Measurements from ENCODE around the gene FAF2.
"Not testable (repeated sequence)": the region's sequence is repeated elsewhere in the genome, so short reads cannot be mapped to it uniquely, and the experiment has no call there.

Gene FAF2

DNA sequence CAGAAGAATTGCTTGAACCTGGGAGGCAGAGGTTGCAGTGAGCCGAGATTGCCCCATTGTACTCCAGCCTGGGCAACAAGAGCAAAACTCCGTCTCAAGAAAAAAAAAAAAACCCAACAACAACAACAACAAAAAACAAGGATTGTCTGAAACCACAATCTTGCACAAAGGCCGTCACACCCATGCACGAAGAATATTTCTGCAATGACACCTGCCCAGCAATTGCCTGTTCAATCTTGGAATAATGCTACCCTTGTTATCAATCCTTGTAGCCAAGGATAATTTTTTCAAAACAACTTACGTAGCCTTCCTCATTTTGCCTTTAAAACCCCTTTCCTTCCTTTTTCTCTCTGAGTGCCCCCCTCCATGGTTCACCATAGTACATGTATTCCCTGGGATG is 28.1 kb upstream of the FAF2 start:
- no peak for DNase-seq

DNA sequence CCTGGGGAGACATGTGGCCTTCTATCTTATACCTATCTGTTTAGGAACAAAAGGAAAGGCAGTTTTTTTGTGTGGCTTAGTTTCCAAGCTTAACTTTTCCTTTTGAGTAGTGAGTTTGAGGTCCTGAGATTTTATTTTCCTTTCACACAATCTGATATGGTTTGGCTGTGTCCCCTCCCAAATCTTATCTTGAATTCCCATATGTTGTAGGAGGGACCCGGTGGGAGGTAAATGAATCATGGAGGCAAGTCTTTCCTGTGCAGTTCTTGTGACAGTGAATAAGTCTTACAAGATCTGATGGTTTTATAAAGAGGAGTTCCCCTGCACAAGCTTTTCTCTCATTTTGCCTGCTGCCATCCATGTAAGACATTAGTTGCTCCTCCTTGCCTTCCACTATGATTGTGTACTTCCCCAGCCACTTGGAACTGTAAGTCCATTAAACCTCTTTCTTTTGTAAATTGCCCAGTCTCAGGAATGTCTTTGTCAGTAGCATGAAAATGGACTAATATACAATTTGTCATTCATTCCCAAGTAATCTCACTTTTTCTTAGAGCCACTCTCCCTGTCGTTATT is 27.1 kb upstream of the FAF2 start:
- no peak for DNase-seq

GRCh38 chr5:176424181-176424580 is 24.0 kb upstream of the FAF2 start:
- DNase-seq = no peak

DNA sequence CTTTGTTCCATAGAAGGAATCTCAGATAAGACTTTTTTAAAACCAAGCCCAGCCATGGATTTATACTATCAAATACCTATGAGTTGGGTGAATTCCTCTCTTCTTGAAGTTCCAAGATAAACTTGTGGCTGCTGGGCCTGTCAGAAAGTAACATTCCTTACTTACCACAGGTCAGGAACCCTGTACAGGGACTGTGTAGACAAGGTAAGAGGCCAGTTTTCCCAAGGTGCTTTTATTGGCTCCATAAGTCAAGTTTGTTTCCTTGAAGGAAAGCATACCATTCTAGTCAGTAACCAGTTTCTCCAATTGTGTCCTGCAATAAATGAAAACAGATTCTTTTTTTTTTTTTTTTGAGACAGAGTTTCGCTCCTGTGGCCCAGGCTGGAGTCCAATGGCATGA is 23.0 kb upstream of the FAF2 start:
- DNase-seq = no peak

DNA sequence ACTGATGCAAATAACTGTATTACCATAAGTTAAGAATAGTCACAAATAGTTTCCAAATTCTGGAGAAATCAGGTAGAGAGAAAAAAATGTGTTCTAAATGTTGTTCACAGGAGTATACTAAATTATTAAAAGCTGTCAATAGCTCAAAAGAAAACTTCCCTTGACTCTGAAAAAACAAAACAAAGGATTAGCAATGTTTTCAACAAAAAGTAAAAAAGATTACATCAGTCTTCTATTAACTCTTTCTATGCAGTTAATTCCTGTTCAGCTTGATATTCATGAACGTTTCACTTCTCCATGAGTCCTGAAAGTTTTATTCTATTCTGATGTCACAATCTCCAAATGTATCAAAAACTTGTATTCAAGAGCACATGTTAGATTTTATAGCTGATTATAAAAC is 22.4 kb upstream of the FAF2 start:
- DNase-seq = no peak

- no peak for DNase-seq
Measured at GRCh38 chr5:176426876-176427275, 21.3 kb upstream of the FAF2 start.

DNA sequence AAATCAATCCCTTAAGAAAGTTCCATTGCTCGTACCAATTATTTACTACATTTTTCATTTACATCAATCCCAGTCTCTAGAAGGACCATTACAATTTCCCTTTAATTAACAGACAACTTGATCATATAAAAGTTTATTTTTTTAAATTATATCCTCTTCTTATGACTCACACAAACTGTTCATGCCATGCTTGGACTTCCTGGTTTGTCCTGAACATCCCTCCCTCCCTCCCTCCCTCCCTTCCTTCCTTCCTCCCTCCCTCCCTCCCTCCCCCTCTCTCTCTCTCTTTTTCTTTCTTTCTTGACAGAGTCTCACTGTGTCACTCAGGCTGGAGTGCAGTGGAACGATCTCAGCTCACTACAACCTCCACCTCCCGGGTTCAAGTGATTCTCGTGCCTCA is 20.2 kb upstream of the FAF2 start:
- DNase-seq = peak; percentile 19

DNA sequence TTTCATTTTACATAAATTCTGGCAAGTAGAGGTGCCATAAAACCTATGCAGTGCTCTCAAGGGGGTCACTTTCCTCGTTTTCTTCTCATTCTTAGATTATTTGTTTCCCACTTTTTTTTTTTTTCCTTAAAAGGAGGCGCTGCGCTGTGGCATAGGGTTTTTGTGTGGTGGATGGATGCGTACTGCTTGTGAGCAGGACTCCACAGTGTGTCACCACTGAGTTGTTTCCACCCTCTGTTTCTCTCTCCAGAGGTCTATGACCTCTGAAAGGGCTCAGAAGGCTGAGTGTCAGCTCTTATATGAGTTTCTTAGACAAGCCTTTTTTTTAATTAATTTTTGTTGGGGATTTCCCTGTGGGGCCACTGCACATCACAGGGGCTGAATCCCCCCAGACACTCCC is 18.2 kb upstream of the FAF2 start:
- peak; percentile 35 for DNase-seq

- no peak for DNase-seq
Measured at GRCh38 chr5:176432707-176433106, 15.5 kb upstream of the FAF2 start.

GRCh38 chr5:176436656-176437055 is 11.5 kb upstream of the FAF2 start:
- peak; percentile 77 for DNase-seq

- DNase-seq = peak; percentile 84
Measured at GRCh38 chr5:176438959-176439757, 9.0 kb upstream of the FAF2 start.

GRCh38 chr5:176440927-176441706 is 7.1 kb upstream of the FAF2 start:
- no peak for DNase-seq

DNA sequence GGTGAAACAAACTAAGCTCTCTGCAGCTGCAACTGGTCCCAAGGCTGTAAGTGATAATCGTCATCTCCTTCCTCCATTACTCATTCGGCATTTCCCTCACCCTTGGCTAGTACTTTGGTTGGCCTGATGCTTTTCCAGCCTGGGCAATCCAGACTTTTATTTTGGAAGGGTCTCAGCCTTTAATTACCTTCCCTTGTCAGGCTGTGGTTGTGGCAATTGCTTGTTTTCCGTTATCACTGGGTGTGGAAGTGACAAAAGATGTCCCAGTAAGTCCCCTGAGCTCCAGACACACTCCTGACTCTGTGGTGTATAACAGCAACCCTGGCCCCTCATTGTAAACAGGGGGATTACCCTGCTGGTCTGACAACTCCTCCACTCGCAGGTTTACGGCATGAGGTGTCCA is 6.3 kb upstream of the FAF2 start:
- DNase-seq = peak; percentile 25

- not testable (repeated sequence) for DNase-seq
Measured at GRCh38 chr5:176442911-176443310, 5.3 kb upstream of the FAF2 start.

DNA sequence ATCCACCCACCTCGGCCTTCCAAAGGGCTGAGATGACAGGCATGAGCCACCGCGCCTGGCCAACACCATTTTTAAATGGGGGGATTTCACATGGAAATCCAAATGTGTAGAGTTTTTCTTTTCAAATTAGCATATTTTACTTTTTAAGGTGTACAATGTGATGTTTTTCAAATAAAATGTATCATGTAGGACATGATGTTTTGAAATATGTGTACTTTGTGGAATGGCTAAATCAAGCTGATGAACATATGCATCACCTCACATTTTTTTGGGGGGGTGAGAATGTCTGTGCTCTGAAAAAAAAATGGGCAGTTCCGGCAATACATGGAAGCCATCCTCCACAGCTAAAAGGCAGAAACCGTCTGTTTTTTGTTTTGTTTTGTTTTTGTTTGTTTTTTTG is 3.4 kb upstream of the FAF2 start:
- no peak for DNase-seq

DNA sequence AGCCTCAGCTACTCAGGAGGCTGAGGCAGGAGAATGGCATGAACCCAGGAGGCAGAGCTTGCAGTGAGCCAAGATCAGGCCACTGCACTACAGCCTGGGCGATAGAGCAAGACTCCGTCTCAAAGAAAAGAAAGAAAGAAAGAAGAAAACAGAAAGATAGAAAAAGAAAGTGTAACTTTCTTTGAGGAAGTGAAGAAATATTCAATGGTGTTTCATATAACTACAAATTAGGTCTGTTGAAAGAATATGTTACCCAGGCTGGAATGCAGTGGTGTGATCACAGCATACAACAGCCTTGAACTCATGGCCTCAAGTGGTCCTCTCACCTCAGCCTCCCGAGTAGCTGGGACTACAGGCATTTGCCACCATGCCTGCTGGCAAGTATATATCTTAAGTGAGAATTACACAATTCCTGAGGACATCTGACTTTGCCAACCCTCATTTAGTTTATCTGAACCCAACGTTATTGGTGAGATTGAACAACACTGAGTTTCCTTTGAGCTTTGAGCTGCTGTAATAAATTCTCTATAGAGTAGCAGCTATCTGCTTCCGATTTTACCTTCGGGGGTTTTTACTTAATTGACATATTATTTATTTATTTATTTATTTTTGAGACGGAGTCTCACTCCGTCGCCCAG is 2.0 kb upstream of the FAF2 start:
- DNase-seq = peak; percentile 42

GRCh38 chr5:176446884-176447590 is 1.1 kb upstream of the FAF2 start:
- DNase-seq = no peak

DNA sequence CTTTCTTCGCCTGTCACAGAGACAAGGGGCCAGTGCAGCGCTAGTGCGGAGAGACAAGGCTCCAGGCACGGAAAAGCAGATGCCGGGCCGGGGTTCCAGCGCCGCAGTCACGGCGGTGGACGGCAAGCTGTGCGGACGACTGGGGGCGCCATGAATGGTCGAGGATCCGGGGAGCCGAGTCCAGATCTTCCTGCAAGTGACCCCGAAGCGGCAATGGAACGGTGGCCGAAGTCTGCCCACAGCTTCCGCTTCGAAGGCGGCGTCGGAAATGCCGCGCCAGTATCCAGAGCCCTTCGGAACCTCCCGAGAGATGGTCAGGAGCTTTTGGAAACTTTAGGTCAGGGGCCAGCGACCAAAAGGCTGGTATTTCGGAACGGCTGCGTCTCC is 601 bp upstream of the FAF2 start:
- DNase-seq = no peak

- DNase-seq = no peak
Measured at GRCh38 chr5:176450077-176450476, 1.9 kb downstream of the FAF2 start.

DNA sequence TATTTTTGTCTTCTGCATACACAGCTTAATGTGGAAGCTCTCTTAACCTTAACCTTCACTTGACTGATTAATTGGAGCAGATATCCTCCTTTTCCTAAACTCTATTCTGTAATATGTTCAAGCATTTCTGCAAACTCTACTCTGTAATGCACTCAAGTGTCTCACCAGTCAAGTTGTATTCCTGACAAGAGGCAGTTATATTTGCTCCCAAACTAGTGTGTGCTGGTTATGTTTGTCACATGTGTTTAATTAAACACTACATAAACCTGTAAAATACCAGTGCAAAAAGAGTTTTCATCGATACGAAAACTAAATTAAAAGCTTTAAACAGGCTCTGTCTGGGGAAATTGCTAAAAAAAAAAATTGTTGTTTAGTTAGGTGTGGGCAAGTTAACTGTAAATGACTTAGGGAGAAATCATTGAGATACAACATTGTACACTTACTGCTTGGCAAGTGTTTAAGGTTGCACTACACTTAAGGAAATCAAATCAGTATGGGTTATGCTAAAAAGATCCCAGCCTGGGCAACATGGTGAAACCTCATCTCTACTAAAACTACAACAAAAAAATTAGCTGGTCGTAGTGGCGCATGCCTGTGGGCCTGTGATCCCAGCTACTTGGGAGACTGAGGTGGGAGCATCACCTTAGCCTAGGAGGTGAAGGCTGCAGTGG is 6.7 kb downstream of the FAF2 start:
- no peak for DNase-seq

- no peak for DNase-seq
Measured at GRCh38 chr5:176458904-176459561, 10.8 kb downstream of the FAF2 start.

DNA sequence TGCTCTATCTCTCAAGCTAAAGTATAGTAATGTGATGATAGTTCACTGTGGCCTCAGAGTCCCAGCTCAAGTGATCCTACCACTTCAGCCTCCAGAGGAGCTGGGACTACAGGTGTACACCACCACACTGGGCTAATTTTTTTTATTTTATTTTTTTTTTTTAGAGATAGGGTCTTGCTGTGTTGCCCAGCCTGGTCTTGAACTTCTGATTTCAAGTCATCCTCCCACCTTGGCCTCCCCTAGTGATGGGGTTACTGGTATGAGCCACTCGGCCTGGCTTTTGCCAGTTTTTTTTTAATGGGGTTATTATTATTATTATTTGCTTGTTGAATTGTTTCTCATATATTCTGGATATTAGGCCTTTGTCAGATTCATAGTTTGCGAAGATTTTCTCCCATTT is 13.2 kb downstream of the FAF2 start:
- DNase-seq = no peak

All from MV-4-11 (cell line).